Hepatocyte (in vitro differentiated cells): ENCODE results near the gene SGCD. TPM values are rescaled to one million over a fixed set of nuclear protein-coding genes. Genes with fewer than 3 reads are reported as not detected.

Source experiments
- DNase-seq: peaks from one replicate; pipeline ENCODE4 v3.0.0-alpha.2; 2016; ENCODE audit warnings: low spot score
- H2AFZ ChIP-seq: fragments of 200-600 bp; sonication (generic); 2 replicates; pipeline ENCODE4 v1.6.0; 2016; ENCODE audit warnings: antibody characterized with exemption, mild to moderate bottlenecking
- H3K27ac ChIP-seq: fragments of 200-600 bp; sonication (generic); 2 replicates; pipeline ENCODE4 v1.5.1; 2016; ENCODE audit warnings: mild to moderate bottlenecking
- H3K27me3 ChIP-seq: fragments of 200-600 bp; sonication (generic); 2 replicates; pipeline ENCODE4 v1.6.1; 2016
- H3K36me3 ChIP-seq: fragments of 200-600 bp; sonication (generic); replicated peaks from 2 replicates; pipeline ENCODE4 v1.5.1; 2016; ENCODE audit warnings: low read depth; ENCODE audit not compliant: insufficient read depth
- H3K4me1 ChIP-seq: fragments of 200-600 bp; sonication (generic); 2 replicates; pipeline ENCODE4 v1.5.1; 2016; ENCODE audit warnings: mild to moderate bottlenecking, moderate library complexity; ENCODE audit not compliant: insufficient read depth
- H3K4me2 ChIP-seq: fragments of 200-600 bp; sonication (generic); 2 replicates; pipeline ENCODE4 v1.6.0; 2016
- H3K4me3 ChIP-seq: fragments of 200-600 bp; sonication (generic); 2 replicates; pipeline ENCODE4 v1.5.1; 2016; ENCODE audit warnings: mild to moderate bottlenecking
- H3K79me2 ChIP-seq: fragments of 200-600 bp; sonication (generic); 2 replicates; pipeline ENCODE4 v1.6.0; 2017; ENCODE audit warnings: mild to moderate bottlenecking
- H3K9me2 ChIP-seq: fragments of 200-600 bp; sonication (generic); replicated peaks from 2 replicates; pipeline ENCODE4 v1.6.0; 2017; ENCODE audit warnings: mild to moderate bottlenecking; ENCODE audit not compliant: insufficient read depth
- H3K9me3 ChIP-seq: fragments of 200-600 bp; sonication (generic); 2 replicates; pipeline ENCODE4 v1.5.1; 2016; ENCODE audit warnings: low read depth, mild to moderate bottlenecking
- H4K20me1 ChIP-seq: fragments of 200-600 bp; sonication (generic); 2 replicates; pipeline ENCODE4 v1.6.0; 2016; ENCODE audit warnings: mild to moderate bottlenecking; ENCODE audit not compliant: insufficient read depth, poor library complexity, severe bottlenecking
- CTCF ChIP-seq: fragments of 200-600 bp; sonication (generic); IDR thresholded peaks from 2 replicates; pipeline ENCODE4 v1.5.1; 2016; ENCODE audit warnings: antibody characterized with exemption, mild to moderate bottlenecking; ENCODE audit not compliant: poor library complexity
- EZH2 ChIP-seq: fragments of 200-600 bp; sonication (generic); IDR thresholded peaks from 2 replicates; pipeline ENCODE4 v1.6.1; 2016; ENCODE audit warnings: antibody characterized with exemption, mild to moderate bottlenecking, borderline replicate concordance
- EZH2phosphoT487 ChIP-seq: fragments of 200-600 bp; sonication (generic); IDR thresholded peaks from one replicate; pipeline ENCODE4 v1.6.1; 2018; ENCODE audit warnings: antibody characterized with exemption, mild to moderate bottlenecking, low read depth, moderate library complexity; ENCODE audit not compliant: unreplicated experiment, severe bottlenecking
- WGBS: methylation state at CpG from one replicate; pipeline ENCODE4 v1.1.6; 2016; ENCODE audit warnings: low lambda C conversion rate; ENCODE audit errors: missing lambda C conversion rate; 5-methylcytosine and 5-hydroxymethylcytosine counted together
- polyA plus RNA-seq: library from polyadenylated mRNA; unstranded; fragments of >200 nt; fragmentation: Nextera tagmentation; extraction: Ambion mirVana; gene quantifications from 2 replicates; pipeline ENCODE4 v1.2.1, GENCODE V29; 2016
- total RNA-seq: library from RNA; depleted of rRNA; stranded (reverse); fragments of >200 nt; gene quantifications from 2 replicates; pipeline ENCODE4 v1.2.3, GENCODE V29; 2014

Gene SGCD
- total and polyA plus RNA-seq, 2 experiments from 2014 or later = 3.8 to 8.8 TPM

DNA sequence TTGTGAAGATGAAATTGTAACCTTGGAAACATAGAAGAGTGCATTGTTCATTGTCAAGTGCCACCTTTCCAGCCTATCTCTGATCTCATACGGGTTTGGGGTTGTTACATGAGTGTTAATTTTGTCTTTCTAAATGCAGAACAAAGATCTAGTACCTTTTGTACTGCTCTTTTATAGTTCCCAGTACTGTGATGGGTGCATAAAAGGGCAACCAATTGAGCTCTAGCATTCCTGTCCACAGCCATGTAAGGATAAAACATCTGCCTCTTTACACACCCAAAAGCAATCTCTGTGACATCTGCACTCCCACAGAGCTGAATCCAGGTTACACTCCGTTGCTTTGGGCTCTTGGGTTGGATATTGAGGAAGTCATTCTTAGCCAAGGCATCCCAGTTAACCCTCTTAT, 255.2 kb downstream of the SGCD start:
- H2AFZ ChIP-seq = no peak overlapping the region
- no peak overlapping the region for H3K4me2 ChIP-seq
- no peak for DNase-seq
- H4K20me1 ChIP-seq = no peaks in the 10 kb centered on the region
- no peaks in the 10 kb centered on the region for H3K4me1 ChIP-seq
- 83% methylated on average over 2 of the region's 2 CpGs for WGBS
- no peak overlapping the region for H3K27ac ChIP-seq
- H3K27me3 ChIP-seq = no peaks in the 10 kb centered on the region
- no peaks in the 10 kb centered on the region for H3K9me2 ChIP-seq
- H3K36me3 ChIP-seq = no peaks in the 10 kb centered on the region
- TF ChIP-seq EZH2 (no peak), CTCF (no peak), EZH2phosphoT487 (no peak)
- no peak overlapping the region for H3K4me3 ChIP-seq
- H3K9me3 ChIP-seq = no peaks in the 10 kb centered on the region
- no peaks in the 10 kb centered on the region for H3K79me2 ChIP-seq

DNA sequence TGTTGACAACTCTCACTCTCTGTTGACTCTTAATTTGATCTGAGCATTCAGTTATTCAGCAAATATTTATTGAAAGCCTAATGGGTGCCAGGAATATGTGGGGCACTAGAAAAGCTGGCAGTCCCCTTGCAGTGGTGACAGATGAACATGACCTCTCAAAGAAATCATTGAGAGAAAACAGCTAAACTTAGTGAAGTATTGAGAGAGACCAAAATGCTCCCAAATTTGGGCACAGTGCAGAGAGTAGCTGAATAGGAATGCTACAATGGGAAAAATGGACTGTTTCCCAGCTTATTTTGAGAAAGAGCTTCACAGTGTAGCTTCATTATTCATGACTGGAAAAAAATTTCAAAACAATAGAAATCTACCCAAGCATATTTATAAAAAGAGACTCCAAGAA, 257.9 kb downstream of the SGCD start:
- no peak for DNase-seq
- Histone ChIP-seq H3K36me3 (no peaks in the 10 kb centered on the region), H3K9me3 (no peaks in the 10 kb centered on the region), H3K79me2 (no peaks in the 10 kb centered on the region), H3K27me3 (no peaks in the 10 kb centered on the region), H3K4me1 (peaks cover 3% of the 10 kb centered on the region), H4K20me1 (no peaks in the 10 kb centered on the region), H3K9me2 (no peaks in the 10 kb centered on the region), H3K27ac (no peak overlapping the region), H3K4me2 (no peak overlapping the region), H2AFZ (no peak overlapping the region), H3K4me3 (no peak overlapping the region)
- TF ChIP-seq EZH2 (no peak), CTCF (no peak), EZH2phosphoT487 (no peak)

- no peaks in the 10 kb centered on the region for H4K20me1 ChIP-seq
- no peaks in the 10 kb centered on the region for H3K9me3 ChIP-seq
- TF ChIP-seq EZH2phosphoT487 = no peak
- no peak for TF ChIP-seq EZH2
- no peak for TF ChIP-seq CTCF
- peaks cover 3% of the 10 kb centered on the region for H3K4me1 ChIP-seq
- WGBS = 88% methylated on average over 4 of the region's 4 CpGs
- no peak overlapping the region for H2AFZ ChIP-seq
- H3K36me3 ChIP-seq = no peaks in the 10 kb centered on the region
- H3K9me2 ChIP-seq = no peaks in the 10 kb centered on the region
- no peak overlapping the region for H3K4me2 ChIP-seq
- no peak overlapping the region for H3K27ac ChIP-seq
- DNase-seq = no peak
- no peaks in the 10 kb centered on the region for H3K27me3 ChIP-seq
- H3K4me3 ChIP-seq = no peak overlapping the region
- H3K79me2 ChIP-seq = no peaks in the 10 kb centered on the region
Observed at GRCh38 chr5:156585999-156586398, 259.0 kb downstream of the SGCD start.

DNA sequence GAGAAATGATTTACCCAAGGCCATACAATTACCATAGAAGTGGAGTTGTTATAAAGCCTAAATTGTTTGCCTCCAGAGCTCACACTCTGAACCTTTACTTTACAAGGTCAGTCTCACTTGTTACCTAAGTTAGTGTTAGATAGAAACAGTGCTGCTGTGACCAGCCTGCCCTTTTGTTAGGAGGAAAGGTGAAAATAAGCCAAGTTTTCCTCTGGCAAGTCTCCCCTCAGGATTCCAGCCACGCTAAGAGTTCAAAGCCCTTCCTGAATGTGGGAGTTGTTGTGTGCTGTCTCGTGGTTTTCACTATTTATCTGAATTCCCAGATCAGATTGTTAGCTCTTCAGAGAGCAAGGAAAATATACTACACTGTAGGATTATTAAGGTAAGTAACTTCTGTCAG, 260.0 kb downstream of the SGCD start:
- H4K20me1 ChIP-seq = no peaks in the 10 kb centered on the region
- H3K79me2 ChIP-seq = no peaks in the 10 kb centered on the region
- no peak for TF ChIP-seq EZH2
- H3K9me2 ChIP-seq = no peaks in the 10 kb centered on the region
- H3K4me2 ChIP-seq = no peak overlapping the region
- no peak overlapping the region for H3K27ac ChIP-seq
- DNase-seq = no peak
- no peak overlapping the region for H2AFZ ChIP-seq
- H3K4me3 ChIP-seq = no peak overlapping the region
- H3K27me3 ChIP-seq = no peaks in the 10 kb centered on the region
- 49% methylated on average over 2 of the region's 2 CpGs for WGBS
- no peaks in the 10 kb centered on the region for H3K36me3 ChIP-seq
- peaks cover 3% of the 10 kb centered on the region for H3K4me1 ChIP-seq
- no peaks in the 10 kb centered on the region for H3K9me3 ChIP-seq
